Caki2 (cell line): ENCODE results near the gene XNDC1N. TPM values are rescaled to one million over a fixed set of nuclear protein-coding genes. Genes with fewer than 3 reads are reported as not detected.
"Not testable (repeated sequence)": the region's sequence is repeated elsewhere in the genome, so short reads cannot be mapped to it uniquely, and the experiment has no call there.

Experiments used
- DNase-seq: peaks from one replicate; pipeline ENCODE4 v3.0.0-alpha.2; 2015; ENCODE audit warnings: low read depth
- in situ Hi-C: cut with HindIII; loops from 2 replicates; pipeline ENCODE4 v1.10.0; 2016; ENCODE audit warnings: low sequenced_read_pairs, low pct_unique_long_range_greater_than_20kb, mixed read lengths
- total RNA-seq: library from RNA; depleted of rRNA; stranded (reverse); fragments of >200 nt; shearing (Covaris generic); gene quantifications from 2 replicates; pipeline ENCODE4 v1.2.3, GENCODE V29; 2014; ENCODE audit warnings: low replicate concordance; rRNA removed

Gene XNDC1N
- total RNA-seq, 1 experiment from 2014 or later: 6.6 TPM

DNA sequence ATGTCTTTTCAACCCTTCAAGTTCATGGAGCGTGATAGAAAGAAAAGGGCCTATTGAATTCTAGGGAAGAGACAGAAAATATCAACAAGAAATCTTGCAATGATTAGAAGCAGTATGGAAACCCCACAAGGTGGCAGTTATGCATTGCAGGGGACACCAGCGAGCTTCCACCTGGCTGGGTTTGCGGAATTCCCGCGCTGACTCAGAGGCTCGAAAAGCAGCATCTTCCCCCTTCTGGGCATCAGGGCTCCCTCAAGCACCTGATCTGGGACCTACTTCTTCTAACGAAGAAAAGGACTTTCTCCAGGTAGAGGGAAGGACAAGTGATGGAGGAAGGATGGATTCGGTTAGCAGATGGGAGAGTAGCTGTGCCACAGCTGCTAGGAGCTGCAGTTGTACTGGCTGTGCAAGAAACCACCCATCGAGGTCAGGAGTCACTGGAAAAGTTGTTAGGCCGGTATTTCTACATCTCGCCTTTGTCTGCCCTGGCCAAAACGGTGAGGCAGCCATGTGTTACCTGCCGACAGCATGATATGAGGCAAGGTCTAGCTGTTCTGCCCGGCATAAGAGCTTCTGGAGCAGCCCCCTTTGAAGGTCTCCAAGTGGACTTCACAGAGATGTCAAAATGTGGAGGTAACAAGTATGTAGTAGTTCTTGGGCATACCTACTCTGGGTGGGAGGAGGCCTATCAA is 39.1 kb downstream of the XNDC1N start:
- DNase-seq, in situ Hi-C loops: not testable (repeated sequence)

DNA sequence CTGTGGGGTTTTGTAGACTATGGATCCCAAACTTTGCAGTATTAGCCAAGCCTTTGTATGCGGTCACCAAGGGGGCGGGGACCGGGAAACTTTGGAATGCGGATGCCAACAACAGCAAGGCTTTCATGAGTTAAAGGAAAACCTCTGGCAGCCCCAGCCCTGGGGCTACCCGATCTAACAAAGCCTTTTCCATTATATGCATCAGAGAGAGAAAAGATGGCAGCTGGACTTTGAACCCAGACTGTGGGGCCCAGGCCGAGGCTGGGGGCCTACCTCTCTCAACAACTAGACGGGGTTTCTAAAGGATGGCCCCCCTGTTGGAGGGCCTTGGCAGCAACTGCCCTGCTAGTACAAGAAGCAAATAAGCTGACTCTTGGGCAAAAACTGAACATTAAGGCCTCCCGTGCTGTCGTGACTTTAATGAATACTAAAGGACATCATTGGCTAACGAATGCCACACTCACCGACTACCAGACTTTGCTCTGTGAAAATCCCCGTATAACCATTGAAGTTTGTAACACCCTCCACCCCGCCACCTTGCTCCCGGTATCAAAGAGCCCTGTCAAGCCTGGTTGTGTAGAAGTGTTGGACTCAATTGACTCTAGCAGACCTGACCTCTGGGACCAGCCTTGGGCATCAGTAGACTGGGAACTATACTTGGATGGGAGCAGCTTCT is 39.9 kb downstream of the XNDC1N start:
- in situ Hi-C loops, DNase-seq: not testable (repeated sequence)

DNA sequence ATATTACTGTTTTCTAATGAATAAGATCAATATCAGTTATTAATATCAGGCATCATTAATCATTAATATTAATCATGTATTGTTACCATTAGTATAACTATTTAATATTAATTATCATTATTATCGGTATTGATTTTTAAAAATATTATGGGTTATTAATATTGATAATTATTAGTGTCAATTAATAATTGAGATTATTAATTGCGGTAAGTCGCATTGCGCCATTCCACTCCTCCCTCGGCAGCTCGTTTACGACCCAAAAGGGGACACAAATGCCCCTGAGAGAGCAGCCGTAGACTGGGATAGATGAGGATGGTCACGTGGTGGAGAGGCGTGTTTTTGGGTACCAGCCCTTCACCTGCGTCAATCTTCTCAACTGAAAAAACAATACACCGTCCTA is 42.6 kb downstream of the XNDC1N start:
- in situ Hi-C loops: not testable (repeated sequence)

More for the DNA sequence above, 42.6 kb downstream of the XNDC1N start:
- DNase-seq: not testable (repeated sequence)

Other genes starting within 250 kb of the XNDC1N start
- not detected in 2 replicates for gene DEFB108B, start 95.4 kb downstream of the XNDC1N start, total RNA-seq
- not detected in 2 replicates for gene DEFB131B, start 50.1 kb downstream of the XNDC1N start, total RNA-seq
- 74.1 and 79.4 TPM in 2 replicates for gene RNF121, start 452 bp upstream of the XNDC1N start, total RNA-seq
- 1.0 and 4.3 TPM in 2 replicates for gene IL18BP, start 70.3 kb upstream of the XNDC1N start, total RNA-seq
- gene NUMA1, start 151.9 kb upstream of the XNDC1N start, total RNA-seq: 73.8 and 81.0 TPM in 2 replicates
- gene LRRC51, start 152.3 kb upstream of the XNDC1N start, total RNA-seq: 9.4 and 14.9 TPM in 2 replicates
- gene LAMTOR1, start 174.7 kb upstream of the XNDC1N start, total RNA-seq: 90.8 and 117 TPM in 2 replicates
- gene TOMT, start 177.3 kb upstream of the XNDC1N start, total RNA-seq: not detected in 2 replicates
- 29.1 and 35.5 TPM in 2 replicates for gene ANAPC15, start 184.1 kb upstream of the XNDC1N start, total RNA-seq
- gene FOLR3, start 207.1 kb upstream of the XNDC1N start, total RNA-seq: not detected in 2 replicates